ENCODE data around the gene GSK3B. TPM values are rescaled to one million over a fixed set of nuclear protein-coding genes. Genes with fewer than 3 reads are reported as not detected.
A peak's percentile ranks its signal among the peaks of the same experiment; 100 is the strongest.

Gene GSK3B
- total and polyA plus RNA-seq, 2 donors (not counting 1 experiment from before 2014, with no cell fraction given), result 37.3 to 44.8 TPM

- DNase-seq (ENCODE audit: low read depth in 2 of 2), result no peak
- Histone ChIP-seq H3K4me2 (ENCODE audit: extremely low read depth, insufficient read depth, low read length) (no peak overlapping the region), H4K20me1 (ENCODE audit: control insufficient read depth, extremely low read depth, insufficient read depth, low read length) (no peaks in the 10 kb centered on the region), H3K4me1 (ENCODE audit: control insufficient read depth, extremely low read depth, insufficient read depth, low read length) (no peaks in the 10 kb centered on the region), H2AFZ (ENCODE audit: low read length) (no peak overlapping the region), H3K79me2 (ENCODE audit: control insufficient read depth, insufficient read depth, low read length) (no peaks in the 10 kb centered on the region), H3K4me3 (replicated peaks in 1 of 4; ENCODE audit: control extremely low read depth in 1 of 4, insufficient read depth in 1 of 4, low read depth in 3 of 4, low read length in 4 of 4) (no peak overlapping the region), H3K9ac (ENCODE audit: insufficient read depth, low read length) (no peak overlapping the region), H3K9me3 (ENCODE audit: control insufficient read depth, insufficient read depth, low read depth, low read length) (no peaks in the 10 kb centered on the region), H3K36me3 (ENCODE audit: control insufficient read depth, insufficient read depth, low read length) (no peaks in the 10 kb centered on the region), H3K27me3 (ENCODE audit: control insufficient read depth, insufficient read depth, low read length) (no peaks in the 10 kb centered on the region), H3K27ac (ENCODE audit: insufficient read depth, low read length) (no peak overlapping the region)
- TF ChIP-seq EZH2 (IDR thresholded peaks at IDR 0.05; ENCODE audit: low read length, missing control alignments) (no peak), CTCF (conservative IDR thresholded peaks at IDR 0.05 in 1 of 2, IDR thresholded peaks at IDR 0.05 in 1 of 2; ENCODE audit: low read depth in 1 of 2, low read length in 2 of 2) (no peak)
These were observed 298.4 kb downstream of the GSK3B start for GRCh38 chr3:119795849-119796248.

GRCh38 chr3:119794971-119795612 lies 299.2 kb downstream of the GSK3B start:
- DNase-seq (ENCODE audit: low read depth in 2 of 2), result peak; percentile 8 to 21
- H2AFZ ChIP-seq (ENCODE audit: low read length), result no peak overlapping the region

GRCh38 chr3:119794401-119794800 lies 299.8 kb downstream of the GSK3B start:
- Histone ChIP-seq H4K20me1 (ENCODE audit: control insufficient read depth, extremely low read depth, insufficient read depth, low read length) (no peaks in the 10 kb centered on the region), H3K4me2 (ENCODE audit: extremely low read depth, insufficient read depth, low read length) (no peak overlapping the region), H2AFZ (ENCODE audit: low read length) (no peak overlapping the region), H3K36me3 (ENCODE audit: control insufficient read depth, insufficient read depth, low read length) (no peaks in the 10 kb centered on the region), H3K79me2 (ENCODE audit: control insufficient read depth, insufficient read depth, low read length) (no peaks in the 10 kb centered on the region), H3K27ac (ENCODE audit: insufficient read depth, low read length) (no peak overlapping the region), H3K4me3 (replicated peaks in 1 of 4; ENCODE audit: control extremely low read depth in 1 of 4, insufficient read depth in 1 of 4, low read depth in 3 of 4, low read length in 4 of 4) (no peak overlapping the region), H3K9me3 (ENCODE audit: control insufficient read depth, insufficient read depth, low read depth, low read length) (no peaks in the 10 kb centered on the region), H3K9ac (ENCODE audit: insufficient read depth, low read length) (no peak overlapping the region), H3K27me3 (ENCODE audit: control insufficient read depth, insufficient read depth, low read length) (no peaks in the 10 kb centered on the region), H3K4me1 (ENCODE audit: control insufficient read depth, extremely low read depth, insufficient read depth, low read length) (no peaks in the 10 kb centered on the region)
- TF ChIP-seq CTCF (conservative IDR thresholded peaks at IDR 0.05 in 1 of 2, IDR thresholded peaks at IDR 0.05 in 1 of 2; ENCODE audit: low read depth in 1 of 2, low read length in 2 of 2) (no peak), EZH2 (IDR thresholded peaks at IDR 0.05; ENCODE audit: low read length, missing control alignments) (no peak)
- no peak for DNase-seq (ENCODE audit: low read depth in 2 of 2)

More at GRCh38 chr3:119794971-119795612, 299.2 kb downstream of the GSK3B start:
- Histone ChIP-seq H3K4me3 (replicated peaks in 1 of 4; ENCODE audit: control extremely low read depth in 1 of 4, insufficient read depth in 1 of 4, low read depth in 3 of 4, low read length in 4 of 4) (no peak overlapping the region), H3K9ac (ENCODE audit: insufficient read depth, low read length) (no peak overlapping the region), H3K9me3 (ENCODE audit: control insufficient read depth, insufficient read depth, low read depth, low read length) (no peaks in the 10 kb centered on the region), H4K20me1 (ENCODE audit: control insufficient read depth, extremely low read depth, insufficient read depth, low read length) (no peaks in the 10 kb centered on the region), H3K27me3 (ENCODE audit: control insufficient read depth, insufficient read depth, low read length) (no peaks in the 10 kb centered on the region), H3K4me2 (ENCODE audit: extremely low read depth, insufficient read depth, low read length) (no peak overlapping the region), H3K79me2 (ENCODE audit: control insufficient read depth, insufficient read depth, low read length) (no peaks in the 10 kb centered on the region), H3K27ac (ENCODE audit: insufficient read depth, low read length) (no peak overlapping the region), H3K4me1 (ENCODE audit: control insufficient read depth, extremely low read depth, insufficient read depth, low read length) (no peaks in the 10 kb centered on the region), H3K36me3 (ENCODE audit: control insufficient read depth, insufficient read depth, low read length) (no peaks in the 10 kb centered on the region)
- TF ChIP-seq CTCF (conservative IDR thresholded peaks at IDR 0.05 in 1 of 2, IDR thresholded peaks at IDR 0.05 in 1 of 2; ENCODE audit: low read depth in 1 of 2, low read length in 2 of 2), result no peak
- no peak for TF ChIP-seq EZH2 (IDR thresholded peaks at IDR 0.05; ENCODE audit: low read length, missing control alignments)

Measured in fibroblast of lung (primary cell).